Omental fat pad (tissue), 4 donors: Measurements from ENCODE around the gene NCOA1. TPM values are rescaled to one million over a fixed set of nuclear protein-coding genes. Genes with fewer than 3 reads are reported as not detected.

Experiments
- ATAC-seq: fragments of 150-250 bp; one replicate; pipeline ENCODE4 v1.9.1; 2016; ENCODE audit warnings: mild to moderate bottlenecking, moderate library complexity; ENCODE audit not compliant: low FRiP score
- DNase-seq: peaks from one replicate; pipeline ENCODE4 v3.0.0-alpha.2; 2019; ENCODE audit warnings: low spot score
- total RNA-seq, 4 donors: library from RNA; depleted of rRNA; stranded (reverse); fragments of >200 nt; gene quantifications; one replicate each; pipeline ENCODE4 v1.1.0, GENCODE V29; 2016
- TF ChIP-seq, protein P1 (sequence below), 3 donors: fragments of 450-650 bp; IDR thresholded peaks; one replicate each; pipeline ENCODE4 v1.5.1; 2016 to 2017; ENCODE audit warnings: antibody characterized with exemption in 3 of 3, mild to moderate bottlenecking in 3 of 3, moderate library complexity in 2 of 3

The NCOA1 gene
- total RNA-seq, 4 donors from 2014 or later: 46.8 to 80.1 (median 50.1) TPM

DNA sequence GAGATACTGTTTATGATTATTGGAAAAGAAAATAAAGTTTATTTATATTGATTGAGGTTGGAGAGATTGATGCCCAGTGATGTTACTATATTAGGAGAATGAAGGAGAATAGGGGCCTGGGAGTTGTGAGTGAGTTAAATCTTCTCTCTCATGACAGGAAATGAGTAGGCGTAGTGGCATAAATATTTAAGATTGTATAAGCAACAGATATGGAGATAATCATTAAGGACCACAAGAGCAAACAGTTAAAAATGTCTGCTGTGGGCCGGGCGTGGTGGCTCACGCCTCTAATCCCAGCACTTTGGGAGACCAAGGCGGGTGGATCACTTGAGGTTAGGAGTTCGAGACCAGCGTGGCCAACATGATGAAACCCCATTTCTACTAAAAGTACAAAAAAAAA is 239.4 kb downstream of the NCOA1 start:
- TF ChIP-seq, protein P1, sequence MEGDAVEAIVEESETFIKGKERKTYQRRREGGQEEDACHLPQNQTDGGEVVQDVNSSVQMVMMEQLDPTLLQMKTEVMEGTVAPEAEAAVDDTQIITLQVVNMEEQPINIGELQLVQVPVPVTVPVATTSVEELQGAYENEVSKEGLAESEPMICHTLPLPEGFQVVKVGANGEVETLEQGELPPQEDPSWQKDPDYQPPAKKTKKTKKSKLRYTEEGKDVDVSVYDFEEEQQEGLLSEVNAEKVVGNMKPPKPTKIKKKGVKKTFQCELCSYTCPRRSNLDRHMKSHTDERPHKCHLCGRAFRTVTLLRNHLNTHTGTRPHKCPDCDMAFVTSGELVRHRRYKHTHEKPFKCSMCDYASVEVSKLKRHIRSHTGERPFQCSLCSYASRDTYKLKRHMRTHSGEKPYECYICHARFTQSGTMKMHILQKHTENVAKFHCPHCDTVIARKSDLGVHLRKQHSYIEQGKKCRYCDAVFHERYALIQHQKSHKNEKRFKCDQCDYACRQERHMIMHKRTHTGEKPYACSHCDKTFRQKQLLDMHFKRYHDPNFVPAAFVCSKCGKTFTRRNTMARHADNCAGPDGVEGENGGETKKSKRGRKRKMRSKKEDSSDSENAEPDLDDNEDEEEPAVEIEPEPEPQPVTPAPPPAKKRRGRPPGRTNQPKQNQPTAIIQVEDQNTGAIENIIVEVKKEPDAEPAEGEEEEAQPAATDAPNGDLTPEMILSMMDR (IDR thresholded peaks at IDR 0.05): no peak
- ATAC-seq (no peak), DNase-seq (no peak)

DNA sequence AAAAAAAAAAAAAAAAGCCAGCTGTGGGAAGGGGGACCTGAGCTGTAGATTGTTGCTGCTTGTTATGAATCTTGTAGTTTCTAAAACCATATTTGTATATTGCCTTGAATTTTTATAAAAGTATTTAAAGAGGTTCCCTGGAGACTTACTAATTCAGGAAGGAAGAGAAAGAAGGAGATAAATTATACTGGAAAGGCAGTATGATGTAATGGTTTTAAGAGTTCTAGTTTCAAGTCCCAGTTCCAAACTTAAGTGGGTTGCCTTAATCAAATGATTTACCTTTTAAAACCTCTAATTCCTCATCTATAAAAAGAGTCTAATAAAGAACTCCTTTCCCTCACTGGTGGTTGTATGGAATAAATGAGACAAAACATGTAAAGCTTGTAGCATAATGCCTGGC is 240.0 kb downstream of the NCOA1 start:
- no peak for ATAC-seq
- DNase-seq: no peak
- TF ChIP-seq, protein P1 (IDR thresholded peaks at IDR 0.05): no peak

DNA sequence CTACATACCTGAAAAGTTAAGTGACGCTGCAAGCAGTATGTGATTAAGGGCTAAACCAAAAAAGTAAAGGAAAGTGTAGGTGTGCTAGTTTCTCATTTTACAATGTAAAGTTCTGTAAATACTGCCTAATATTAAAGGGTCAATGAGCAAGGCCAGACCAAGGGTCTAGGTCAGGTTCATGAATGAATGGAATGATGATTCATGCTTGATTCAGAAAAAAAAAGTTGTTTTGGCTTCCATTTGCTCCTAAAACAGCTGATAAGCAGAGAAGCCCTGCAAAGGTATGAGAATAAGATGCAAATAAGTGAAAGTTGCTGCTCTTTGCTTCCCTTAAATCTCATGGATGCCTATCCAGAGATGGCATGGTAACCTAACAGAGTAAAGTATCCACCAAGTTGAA is 240.9 kb downstream of the NCOA1 start:
- TF ChIP-seq, protein P1 (IDR thresholded peaks at IDR 0.05): no peak
- ATAC-seq (no peak), DNase-seq (no peak)

DNA sequence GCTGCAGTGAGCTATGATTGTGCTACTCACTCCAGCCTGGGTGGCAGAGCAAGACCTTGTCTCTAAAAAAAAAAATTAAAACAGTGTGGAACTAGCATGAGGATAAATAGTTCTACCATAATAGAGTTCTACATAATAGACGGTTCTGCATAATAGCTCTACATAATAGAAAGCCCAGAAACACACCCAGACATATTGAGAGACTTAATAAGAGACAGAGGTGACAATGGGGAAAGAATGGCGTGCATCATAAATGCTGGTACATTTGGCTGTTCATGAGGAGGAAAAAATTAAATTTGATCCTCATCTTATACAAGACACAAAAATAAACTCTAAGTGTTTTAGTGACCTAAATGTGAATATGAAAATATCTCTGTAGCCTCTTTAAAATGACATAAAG is 243.7 kb downstream of the NCOA1 start:
- ATAC-seq (no peak), DNase-seq (no peak)
- TF ChIP-seq, protein P1 (IDR thresholded peaks at IDR 0.05): no peak

DNA sequence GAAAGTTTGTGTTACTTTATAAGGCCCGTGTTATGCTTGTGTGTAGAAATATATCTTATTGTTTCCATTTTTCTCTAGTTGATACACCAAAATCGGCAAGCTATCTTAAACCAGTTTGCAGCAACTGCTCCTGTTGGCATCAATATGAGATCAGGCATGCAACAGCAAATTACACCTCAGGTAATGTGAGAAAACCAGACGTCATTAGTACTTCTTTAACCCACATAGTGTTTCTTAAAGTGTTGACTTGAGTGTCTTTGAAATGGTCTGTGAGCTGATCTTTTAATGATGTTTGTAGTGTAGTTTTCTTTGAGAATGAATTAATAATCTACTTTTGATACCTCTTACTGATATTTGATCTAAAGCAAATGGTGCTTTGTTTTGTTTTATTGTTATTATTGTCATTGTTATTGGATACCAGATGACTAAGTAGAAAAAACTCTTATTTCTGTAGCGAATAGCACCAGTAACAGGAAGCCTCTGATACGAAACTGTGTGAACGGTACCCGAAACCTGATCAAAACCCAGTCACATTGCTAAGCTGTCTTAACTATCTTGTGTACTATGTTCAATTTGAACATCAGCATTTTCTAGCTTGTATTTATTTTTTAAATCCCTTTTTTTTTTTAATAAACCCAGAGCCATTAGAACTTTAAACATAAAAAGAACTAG is 248.4 kb downstream of the NCOA1 start:
- TF ChIP-seq, protein P1 (IDR thresholded peaks at IDR 0.05): no peak
- ATAC-seq (no peak), DNase-seq (no peak)

DNA sequence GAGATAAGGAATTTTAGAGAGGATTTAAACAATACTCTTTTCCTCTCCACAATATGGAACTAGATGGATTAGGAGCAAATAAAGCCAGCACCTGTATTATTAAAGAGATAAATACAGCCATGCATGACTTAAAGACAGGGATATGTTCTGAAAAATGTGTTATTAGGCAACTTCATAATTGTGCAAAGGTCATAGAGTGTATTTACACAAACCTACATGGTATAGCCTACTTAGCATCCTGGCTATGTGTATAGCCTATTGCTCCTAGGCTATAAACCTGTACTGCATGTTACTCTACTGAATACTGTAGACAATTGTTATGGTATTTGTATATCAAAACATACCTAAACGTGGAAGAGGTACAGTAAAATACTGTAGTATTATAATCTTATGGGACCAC is 249.1 kb downstream of the NCOA1 start:
- TF ChIP-seq, protein P1 (IDR thresholded peaks at IDR 0.05): no peak
- no peak for ATAC-seq
- DNase-seq: no peak

DNA sequence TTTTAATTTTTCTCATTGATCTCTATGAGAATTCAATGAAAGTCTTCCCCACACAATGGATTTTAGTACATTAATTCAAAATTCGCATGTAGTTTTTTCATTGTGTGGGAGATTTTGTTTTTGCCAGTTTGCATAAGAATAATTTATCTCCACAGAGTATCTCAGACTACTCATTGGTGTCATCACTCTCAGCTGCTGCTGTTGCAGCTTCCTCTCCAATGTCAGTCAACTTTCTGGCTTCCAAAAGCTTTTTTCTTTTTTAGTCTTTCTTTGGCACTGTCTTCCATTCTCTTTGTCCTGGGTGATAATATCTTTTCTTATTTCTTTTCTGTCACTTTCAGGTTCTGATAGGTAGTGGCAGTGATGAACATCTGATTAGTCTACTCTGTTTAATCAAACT is 251.7 kb downstream of the NCOA1 start:
- DNase-seq (no peak), ATAC-seq (no peak)
- TF ChIP-seq, protein P1 (IDR thresholded peaks at IDR 0.05): no peak
